ENCODE measurements around the gene COBL. TPM values are rescaled to one million over a fixed set of nuclear protein-coding genes. Genes with fewer than 3 reads are reported as not detected.

Gene COBL
- total RNA-seq, 1 experiment from 2014 or later: 49.9 TPM

GRCh38 chr7:51081270-51081890 lies 235.2 kb downstream of the COBL start:
- intact Hi-C loops (cut with micrococcal nuclease; ENCODE audit: unreplicated experiment): no loop called here
- DNase-seq: no peak
- TF ChIP-seq, protein P1, sequence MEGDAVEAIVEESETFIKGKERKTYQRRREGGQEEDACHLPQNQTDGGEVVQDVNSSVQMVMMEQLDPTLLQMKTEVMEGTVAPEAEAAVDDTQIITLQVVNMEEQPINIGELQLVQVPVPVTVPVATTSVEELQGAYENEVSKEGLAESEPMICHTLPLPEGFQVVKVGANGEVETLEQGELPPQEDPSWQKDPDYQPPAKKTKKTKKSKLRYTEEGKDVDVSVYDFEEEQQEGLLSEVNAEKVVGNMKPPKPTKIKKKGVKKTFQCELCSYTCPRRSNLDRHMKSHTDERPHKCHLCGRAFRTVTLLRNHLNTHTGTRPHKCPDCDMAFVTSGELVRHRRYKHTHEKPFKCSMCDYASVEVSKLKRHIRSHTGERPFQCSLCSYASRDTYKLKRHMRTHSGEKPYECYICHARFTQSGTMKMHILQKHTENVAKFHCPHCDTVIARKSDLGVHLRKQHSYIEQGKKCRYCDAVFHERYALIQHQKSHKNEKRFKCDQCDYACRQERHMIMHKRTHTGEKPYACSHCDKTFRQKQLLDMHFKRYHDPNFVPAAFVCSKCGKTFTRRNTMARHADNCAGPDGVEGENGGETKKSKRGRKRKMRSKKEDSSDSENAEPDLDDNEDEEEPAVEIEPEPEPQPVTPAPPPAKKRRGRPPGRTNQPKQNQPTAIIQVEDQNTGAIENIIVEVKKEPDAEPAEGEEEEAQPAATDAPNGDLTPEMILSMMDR (IDR thresholded peaks at IDR 0.05; ENCODE audit: unreplicated experiment): no peak
- Mint-ChIP-seq H3K4me1 (ENCODE audit: low read depth, unreplicated experiment) (no peaks in the 10 kb centered on the region), H3K9me3 (ENCODE audit: low read depth, unreplicated experiment) (no peaks in the 10 kb centered on the region), H3K27me3 (ENCODE audit: unreplicated experiment) (no peaks in the 10 kb centered on the region), H3K27ac (ENCODE audit: unreplicated experiment) (no peak overlapping the region), H3K4me3 (ENCODE audit: low read depth, unreplicated experiment) (no peak overlapping the region), H3K36me3 (ENCODE audit: insufficient read depth, unreplicated experiment) (no peaks in the 10 kb centered on the region)
- no TSS peak for BruUV-seq (replicated peaks)
- CTCF ChIA-PET: no interaction called here

- no peaks in the 10 kb centered on the region for H3K36me3 Mint-ChIP-seq (ENCODE audit: insufficient read depth, unreplicated experiment)
- CTCF ChIA-PET: no interaction called here
- no peak overlapping the region for H3K4me3 Mint-ChIP-seq (ENCODE audit: low read depth, unreplicated experiment)
- H3K4me1 Mint-ChIP-seq (ENCODE audit: low read depth, unreplicated experiment): no peaks in the 10 kb centered on the region
- TF ChIP-seq, protein P1 (IDR thresholded peaks at IDR 0.05; ENCODE audit: unreplicated experiment): no peak
- intact Hi-C loops (cut with micrococcal nuclease; ENCODE audit: unreplicated experiment): no loop called here
- H3K9me3 Mint-ChIP-seq (ENCODE audit: low read depth, unreplicated experiment): no peaks in the 10 kb centered on the region
- no TSS peak for BruUV-seq (replicated peaks)
- no peak for DNase-seq
- H3K27ac Mint-ChIP-seq (ENCODE audit: unreplicated experiment): no peak overlapping the region
- no peaks in the 10 kb centered on the region for H3K27me3 Mint-ChIP-seq (ENCODE audit: unreplicated experiment)
Observed at GRCh38 chr7:51080622-51081269, 235.9 kb downstream of the COBL start.

DNA sequence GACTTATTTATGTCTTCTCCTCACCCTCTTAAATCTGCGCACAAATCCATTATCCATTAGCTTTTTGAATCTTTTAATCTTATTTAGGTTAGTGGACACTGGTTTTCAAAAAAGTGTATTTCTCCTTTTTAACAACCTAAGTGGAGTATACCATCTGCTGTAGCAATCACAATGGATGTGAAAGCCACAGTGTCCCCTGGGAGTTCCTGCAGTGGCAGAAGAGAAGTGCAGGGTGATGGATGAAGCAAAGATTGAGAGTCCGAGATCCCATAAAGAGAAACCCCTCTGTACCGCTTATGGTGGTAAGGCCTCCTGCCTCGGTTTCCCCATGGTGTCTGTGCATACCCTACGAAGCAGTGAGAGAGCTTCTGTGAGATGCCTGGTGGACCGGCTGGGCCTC lies 236.4 kb downstream of the COBL start:
- BruUV-seq (replicated peaks): no TSS peak
- TF ChIP-seq, protein P1 (IDR thresholded peaks at IDR 0.05; ENCODE audit: unreplicated experiment): no peak
- no peaks in the 10 kb centered on the region for H3K27me3 Mint-ChIP-seq (ENCODE audit: unreplicated experiment)
- no peak overlapping the region for H3K4me3 Mint-ChIP-seq (ENCODE audit: low read depth, unreplicated experiment)
- DNase-seq: no peak
- intact Hi-C loops (cut with micrococcal nuclease; ENCODE audit: unreplicated experiment): no loop called here
- no peaks in the 10 kb centered on the region for H3K9me3 Mint-ChIP-seq (ENCODE audit: low read depth, unreplicated experiment)
- no peak overlapping the region for H3K27ac Mint-ChIP-seq (ENCODE audit: unreplicated experiment)
- H3K36me3 Mint-ChIP-seq (ENCODE audit: insufficient read depth, unreplicated experiment): no peaks in the 10 kb centered on the region
- CTCF ChIA-PET: no interaction called here
- no peaks in the 10 kb centered on the region for H3K4me1 Mint-ChIP-seq (ENCODE audit: low read depth, unreplicated experiment)

- no peaks in the 10 kb centered on the region for H3K27me3 Mint-ChIP-seq (ENCODE audit: unreplicated experiment)
- DNase-seq: no peak
- no TSS peak for BruUV-seq (replicated peaks)
- intact Hi-C loops (cut with micrococcal nuclease; ENCODE audit: unreplicated experiment): no loop called here
- H3K4me1 Mint-ChIP-seq (ENCODE audit: low read depth, unreplicated experiment): no peaks in the 10 kb centered on the region
- CTCF ChIA-PET: no interaction called here
- TF ChIP-seq, protein P1 (IDR thresholded peaks at IDR 0.05; ENCODE audit: unreplicated experiment): no peak
- no peaks in the 10 kb centered on the region for H3K36me3 Mint-ChIP-seq (ENCODE audit: insufficient read depth, unreplicated experiment)
- no peak overlapping the region for H3K27ac Mint-ChIP-seq (ENCODE audit: unreplicated experiment)
- no peak overlapping the region for H3K4me3 Mint-ChIP-seq (ENCODE audit: low read depth, unreplicated experiment)
- H3K9me3 Mint-ChIP-seq (ENCODE audit: low read depth, unreplicated experiment): no peaks in the 10 kb centered on the region
Observed at GRCh38 chr7:51079494-51079893, 237.1 kb downstream of the COBL start.

Measured in Calu3 (cell line).